Adrenal gland (tissue), 12 donors: ENCODE results near the gene MAGI2. TPM values are rescaled to one million over a fixed set of nuclear protein-coding genes. Genes with fewer than 3 reads are reported as not detected.

ENCODE experiments used
- DNase-seq, 7 donors: peaks; one replicate each; pipeline ENCODE4 v3.0.0-alpha.2; 2019 to 2020
- H3K27ac ChIP-seq, 5 donors: fragments of 200-600 bp; sonication (generic) in 4 of 5; 1 replicate in 3 of 5; 2 replicates in 2 of 5; pipeline versions ENCODE4 v1.5.1 to v1.8.0; 2016 to 2020; ENCODE audit warnings: mild to moderate bottlenecking in 1 of 5
- H3K27me3 ChIP-seq: fragments of 200-600 bp; 2 replicates; pipeline ENCODE4 v1.8.0; 2021
- H3K36me3 ChIP-seq, 2 donors: fragments of 200-600 bp; replicated peaks in 1 of 2; 1 replicate in 1 of 2; 2 replicates in 1 of 2; pipeline versions ENCODE4 v1.5.1 to v1.8.0; 2018 to 2022
- H3K4me1 ChIP-seq, 2 donors: fragments of 200-600 bp; replicated peaks in 1 of 2; 1 replicate in 1 of 2; 2 replicates in 1 of 2; pipeline versions ENCODE4 v1.5.1 to v1.8.0; 2018 to 2021
- H3K4me3 ChIP-seq, 4 donors: fragments of 200-600 bp; sonication (generic) in 3 of 4; one replicate each; pipeline ENCODE4 v1.5.1; 2016 to 2018
- H3K9me3 ChIP-seq, 3 donors: fragments of 200-600 bp; sonication (generic) in 1 of 3; replicated peaks in 1 of 3; 1 replicate in 2 of 3; 2 replicates in 1 of 3; pipeline versions ENCODE4 v1.5.1 to v1.8.0; 2016 to 2021
- POLR2A ChIP-seq, 2 donors: fragments of 450-650 bp; IDR thresholded peaks; one replicate each; pipeline ENCODE4 v1.6.1; 2017; ENCODE audit warnings: antibody characterized with exemption in 2 of 2, mild to moderate bottlenecking in 2 of 2, moderate library complexity in 1 of 2
- WGBS, 4 donors: extraction: QIAGEN DNeasy Blood & Tissue Kit in 2 of 4; methylation state at CpG; one replicate each; pipeline versions ENCODE4 v1.1.5 to v1.1.7; 2013 to 2017; 5-methylcytosine and 5-hydroxymethylcytosine counted together
- intact Hi-C, 2 donors: fragments of 100-400 bp; cut with DNase I; formaldehyde crosslinking; loops; one replicate each; pipeline versions ENCODE4 v1.14.1 to v1.15.0; 2022 to 2023
- polyA plus RNA-seq, 3 donors: library from polyadenylated mRNA; stranded (reverse); fragments of 200-250 nt in 2 of 3; fragments of 350-450 nt in 1 of 3; fragmentation: Illumina TruSeq in 1 of 3; extraction: RNeasy Lipid Tissue Mini Kit (QIAGEN cat#74804) in 1 of 3; gene quantifications; one replicate each; pipeline ENCODE4 v1.2.3, GENCODE V29; 2013 to 2014
- total RNA-seq, 9 donors: library from RNA; depleted of rRNA in 4 of 9; stranded (reverse); fragments of >200 nt in 4 of 9; fragments of 120-200 nt in 1 of 9; fragmentation: NEBNext Ultra II Directional in 1 of 9; extraction: Animal tissue kit (Norgen Biotek cat#: 25700) in 1 of 9; gene quantifications; one replicate each; pipeline versions ENCODE4 v1.1.0 to v1.2.4, GENCODE V29; 2013 to 2023
- TF ChIP-seq, protein P1 (sequence below), 6 experiments: fragments of 450-650 bp in 4 of 6; fragments of 200-600 bp in 2 of 6; sonication (generic) in 1 of 6; IDR thresholded peaks; 1 replicate in 5 of 6; 2 replicates in 1 of 6; pipeline versions ENCODE4 v1.5.1 to v1.8.0; 2016 to 2021; ENCODE audit warnings: antibody characterized with exemption in 6 of 6, mild to moderate bottlenecking in 2 of 6, moderate library complexity in 1 of 6
- donor health status: healthy with polysubstance abuse.
- donor health status: Bipolar disorder and iron deficiency.
- donor health status: DM: yes; HTN: yes; CAD: no.
- donor health status: DM: no; HTN: no; CAD: no.
- donor health status: DM: no; HTN: no; CAD: no.
- donor health status: DM: yes; HTN: yes; CAD: no.

MAGI2 gene
- total and polyA plus RNA-seq, 12 donors = 3.2 to 37.1 (median 17.1) TPM

DNA sequence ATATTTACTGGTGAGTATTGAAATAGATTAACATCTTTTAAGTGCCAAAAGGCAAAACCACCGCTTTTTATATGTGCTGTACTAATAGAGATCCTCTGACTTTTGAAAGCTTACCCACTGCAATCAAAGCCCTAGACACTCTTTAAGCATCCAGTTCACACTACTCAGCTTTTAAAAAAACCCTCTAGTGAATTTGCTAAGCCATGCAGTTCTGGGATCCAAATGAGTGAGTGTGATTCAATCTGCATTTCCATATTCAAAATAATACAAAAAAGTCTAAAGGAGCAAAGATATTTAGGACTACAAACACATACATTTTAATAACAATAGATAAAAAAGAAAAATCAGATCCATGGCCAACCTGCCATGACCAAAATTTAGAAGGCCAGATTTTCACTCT, 288.2 kb downstream of the MAGI2 start:
- WGBS, 4 donors = 97 to 100% (median 99%) methylated on average over 1 of the region's 1 CpG
- Histone ChIP-seq H3K9me3 (no peaks in the 10 kb centered on the region), H3K27ac (no peak overlapping the region), H3K4me1 (no peaks in the 10 kb centered on the region), H3K4me3 (no peak overlapping the region), H3K36me3 (no peaks in the 10 kb centered on the region), H3K27me3 (no peaks in the 10 kb centered on the region)
- intact Hi-C loops = no loop called here
- TF ChIP-seq, protein P1, sequence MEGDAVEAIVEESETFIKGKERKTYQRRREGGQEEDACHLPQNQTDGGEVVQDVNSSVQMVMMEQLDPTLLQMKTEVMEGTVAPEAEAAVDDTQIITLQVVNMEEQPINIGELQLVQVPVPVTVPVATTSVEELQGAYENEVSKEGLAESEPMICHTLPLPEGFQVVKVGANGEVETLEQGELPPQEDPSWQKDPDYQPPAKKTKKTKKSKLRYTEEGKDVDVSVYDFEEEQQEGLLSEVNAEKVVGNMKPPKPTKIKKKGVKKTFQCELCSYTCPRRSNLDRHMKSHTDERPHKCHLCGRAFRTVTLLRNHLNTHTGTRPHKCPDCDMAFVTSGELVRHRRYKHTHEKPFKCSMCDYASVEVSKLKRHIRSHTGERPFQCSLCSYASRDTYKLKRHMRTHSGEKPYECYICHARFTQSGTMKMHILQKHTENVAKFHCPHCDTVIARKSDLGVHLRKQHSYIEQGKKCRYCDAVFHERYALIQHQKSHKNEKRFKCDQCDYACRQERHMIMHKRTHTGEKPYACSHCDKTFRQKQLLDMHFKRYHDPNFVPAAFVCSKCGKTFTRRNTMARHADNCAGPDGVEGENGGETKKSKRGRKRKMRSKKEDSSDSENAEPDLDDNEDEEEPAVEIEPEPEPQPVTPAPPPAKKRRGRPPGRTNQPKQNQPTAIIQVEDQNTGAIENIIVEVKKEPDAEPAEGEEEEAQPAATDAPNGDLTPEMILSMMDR (IDR thresholded peaks at IDR 0.05) = no peak
- TF ChIP-seq POLR2A (IDR thresholded peaks at IDR 0.05) = no peak
- DNase-seq = no peak

DNA sequence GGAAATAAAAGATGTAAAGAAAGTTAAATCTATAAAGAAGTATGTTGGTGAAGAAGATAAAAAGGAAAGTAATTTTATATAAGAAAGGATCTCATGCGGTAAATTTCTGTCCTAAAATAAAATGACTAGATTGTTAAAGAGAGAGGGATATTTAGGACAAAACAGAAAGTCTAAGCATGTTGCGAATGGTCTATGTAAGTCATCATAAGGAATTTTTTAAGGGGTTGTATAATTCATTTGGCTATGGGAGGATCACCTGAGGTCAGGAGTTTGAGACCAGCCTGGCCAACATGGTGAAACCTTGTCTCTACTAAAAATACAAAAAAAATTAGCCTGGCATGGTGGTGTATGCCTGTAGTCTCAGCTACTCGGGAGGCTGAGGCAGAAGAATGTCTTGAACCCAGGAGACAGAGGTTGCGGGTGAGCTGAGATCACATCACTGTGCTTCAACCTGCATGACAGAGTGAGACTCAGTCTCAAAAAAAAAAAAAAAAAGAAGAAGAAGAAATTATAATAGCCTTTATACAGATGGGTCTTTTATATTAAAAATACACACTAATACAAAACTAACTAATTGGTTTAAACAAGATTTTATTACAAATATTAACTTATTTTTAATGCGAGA, 294.3 kb downstream of the MAGI2 start:
- H3K4me1 ChIP-seq = no peaks in the 10 kb centered on the region
- intact Hi-C loops = no loop called here
- TF ChIP-seq, protein P1 (IDR thresholded peaks at IDR 0.05) = no peak
- TF ChIP-seq POLR2A (IDR thresholded peaks at IDR 0.05) = no peak
- no peaks in the 10 kb centered on the region for H3K27me3 ChIP-seq
- H3K36me3 ChIP-seq = no peaks in the 10 kb centered on the region
- no peaks in the 10 kb centered on the region for H3K9me3 ChIP-seq
- no peak for DNase-seq
- no peak overlapping the region for H3K4me3 ChIP-seq
- WGBS, 4 donors = 94 to 97% (median 97%) methylated on average over 5 of the region's 5 CpGs
- no peak overlapping the region for H3K27ac ChIP-seq

DNA sequence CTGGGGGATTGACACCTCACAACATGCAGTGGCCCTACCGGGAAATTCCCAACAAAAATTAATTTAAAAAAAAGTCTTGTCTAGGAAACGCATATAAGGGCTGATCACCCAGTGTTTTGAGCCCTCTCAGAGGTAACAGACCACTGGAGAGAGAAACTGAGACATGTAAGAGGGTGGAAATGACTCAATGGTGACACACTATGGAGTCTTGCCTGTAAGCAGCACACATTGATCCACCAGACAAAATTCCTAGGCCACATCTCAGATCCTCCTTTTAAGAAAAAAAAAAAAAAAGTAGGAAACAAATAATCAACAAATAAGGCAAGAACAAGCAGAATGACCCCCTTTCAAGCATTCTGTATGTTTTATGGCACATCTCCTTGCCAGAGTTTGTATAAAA, 296.2 kb downstream of the MAGI2 start:
- Histone ChIP-seq H3K4me1 (no peaks in the 10 kb centered on the region), H3K9me3 (no peaks in the 10 kb centered on the region), H3K4me3 (no peak overlapping the region), H3K27me3 (no peaks in the 10 kb centered on the region), H3K36me3 (no peaks in the 10 kb centered on the region), H3K27ac (no peak overlapping the region)
- intact Hi-C loops = no loop called here
- 82 to 96% (median 94%) methylated on average over 2 of the region's 2 CpGs for WGBS, 4 donors
- TF ChIP-seq POLR2A (IDR thresholded peaks at IDR 0.05) = no peak
- TF ChIP-seq, protein P1 (IDR thresholded peaks at IDR 0.05) = no peak
- DNase-seq = no peak

DNA sequence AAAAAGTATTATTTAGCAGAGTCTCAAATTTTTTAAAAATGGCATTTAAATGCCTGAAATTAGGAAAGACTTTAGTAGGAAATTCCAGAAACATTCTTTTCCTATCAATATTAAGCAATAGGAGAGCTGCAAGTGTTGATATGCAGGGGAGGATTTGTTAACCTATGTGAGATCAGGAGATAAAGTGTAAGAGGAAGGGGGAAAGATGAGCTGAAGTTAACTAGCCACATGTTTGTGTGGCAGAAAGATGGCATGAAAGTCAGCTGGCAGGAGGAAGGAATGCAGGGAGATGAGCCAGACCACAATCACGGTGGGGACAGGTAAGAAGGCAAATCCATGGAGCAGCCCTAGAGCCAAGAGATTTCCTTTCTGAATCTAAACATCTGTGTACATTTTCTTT, 303.6 kb downstream of the MAGI2 start:
- no peaks in the 10 kb centered on the region for H3K36me3 ChIP-seq
- H3K27me3 ChIP-seq = no peaks in the 10 kb centered on the region
- H3K4me1 ChIP-seq = peaks cover 5 to 15% of the 10 kb centered on the region in 2 donors
- no peak for DNase-seq
- intact Hi-C loops = no loop called here
- no peak overlapping the region for H3K27ac ChIP-seq
- 60 to 85% (median 70%) methylated on average over 1 of the region's 1 CpG for WGBS, 4 donors
- peaks cover 0 to 7% (median 0%) of the 10 kb centered on the region in 3 donors for H3K9me3 ChIP-seq
- no peak overlapping the region for H3K4me3 ChIP-seq
- TF ChIP-seq, protein P1 (IDR thresholded peaks at IDR 0.05) = no peak
- no peak for TF ChIP-seq POLR2A (IDR thresholded peaks at IDR 0.05)
